Measurements from ENCODE around the gene S100A10.

Gene S100A10

GRCh38 chr1:151993734-151994496 lies at the start of gene S100A10:
Gene S100A10 (minus strand): TSS chr1:151993859. CDS start chr1:151986230, 7,629 bp downstream.
- TF ChIP-seq ZFX (IDR thresholded peaks at IDR 0.05; ENCODE audit: borderline replicate concordance) (no peak), CTCF (IDR thresholded peaks at IDR 0.05) (no peak; the same call in 1 of the 2 replicates)

GRCh38 chr1:152042030-152042429 lies 48.4 kb upstream of the S100A10 start:
- H3K27ac ChIP-seq, result no peak overlapping the region
- TF ChIP-seq ZFX (IDR thresholded peaks at IDR 0.05; ENCODE audit: borderline replicate concordance) (no peak), CTCF (IDR thresholded peaks at IDR 0.05) (no peak)

More at GRCh38 chr1:151993734-151994496, at the start of gene S100A10:
- peak within 1 kb of the TSS; percentile 87 for H3K27ac ChIP-seq

GRCh38 chr1:152039886-152040285 lies 46.2 kb upstream of the S100A10 start:
- H3K27ac ChIP-seq, result no peak overlapping the region
- TF ChIP-seq ZFX (IDR thresholded peaks at IDR 0.05; ENCODE audit: borderline replicate concordance), result no peak

GRCh38 chr1:152039461-152039860 lies 45.8 kb upstream of the S100A10 start:
- TF ChIP-seq ZFX (IDR thresholded peaks at IDR 0.05; ENCODE audit: borderline replicate concordance) (no peak), CTCF (IDR thresholded peaks at IDR 0.05) (no peak)
- no peak overlapping the region for H3K27ac ChIP-seq

GRCh38 chr1:152038871-152039270 lies 45.2 kb upstream of the S100A10 start:
- H3K27ac ChIP-seq, result no peak overlapping the region
- TF ChIP-seq ZFX (IDR thresholded peaks at IDR 0.05; ENCODE audit: borderline replicate concordance) (no peak), CTCF (IDR thresholded peaks at IDR 0.05) (no peak)

GRCh38 chr1:152036267-152037216 lies 42.9 kb upstream of the S100A10 start, which contains the start of gene S100A11:
Gene S100A11 (minus strand): TSS chr1:152037004. CDS start chr1:152036915, 89 bp downstream.
- TF ChIP-seq ZFX (IDR thresholded peaks at IDR 0.05; ENCODE audit: borderline replicate concordance) (no peak), CTCF (IDR thresholded peaks at IDR 0.05) (no peak)
- peak within 1 kb of the TSS; percentile 98 for H3K27ac ChIP-seq

- peak overlapping the region; percentile 98 for H3K27ac ChIP-seq
- TF ChIP-seq ZFX (IDR thresholded peaks at IDR 0.05; ENCODE audit: borderline replicate concordance) (no peak), CTCF (IDR thresholded peaks at IDR 0.05) (no peak)
These were observed 42.0 kb upstream of the S100A10 start for GRCh38 chr1:152035539-152036266.
